Bronchial epithelial cell (primary cell): ENCODE measurements around the gene ADPRM. TPM values are rescaled to one million over a fixed set of nuclear protein-coding genes. Genes with fewer than 3 reads are reported as not detected.

Source experiments
- DNase-seq: peaks from one replicate; pipeline ENCODE4 v3.0.0-alpha.2; 2010; ENCODE audit warnings: low read depth
- FAIRE-seq: peaks from 2 replicates; lab custom pipeline; 2011; peaks lifted over from hg19 to GRCh38; lab: Jason Lieb, UNC
- H3K27me3 ChIP-seq: 2 replicates; pipeline ENCODE4 v1.5.1; 2011; ENCODE audit warnings: low read length; ENCODE audit not compliant: control insufficient read depth, insufficient read depth
- H3K36me3 ChIP-seq: 2 replicates; pipeline ENCODE4 v1.5.1; 2011; ENCODE audit warnings: low read length; ENCODE audit not compliant: control insufficient read depth, insufficient read depth
- H3K4me3 ChIP-seq: 2 replicates; pipeline ENCODE4 v1.5.1; 2011; ENCODE audit warnings: mild to moderate bottlenecking, low read depth, low read length, control low read depth
- total RNA-seq: library from RNA; depleted of rRNA; stranded (reverse); fragments of >200 nt; gene quantifications from 2 replicates; pipeline ENCODE4 v1.2.1, GENCODE V29; 2014
- TF ChIP-seq, protein P1 (sequence below): IDR thresholded peaks from 2 replicates; pipeline ENCODE4 v1.5.1; 2011; ENCODE audit warnings: mild to moderate bottlenecking, moderate library complexity, low read length, control low read depth, inconsistent platforms; ENCODE audit not compliant: insufficient read depth, severe bottlenecking

The ADPRM gene
- total RNA-seq, 1 donor from 2014 or later, result 20.5 TPM

DNA sequence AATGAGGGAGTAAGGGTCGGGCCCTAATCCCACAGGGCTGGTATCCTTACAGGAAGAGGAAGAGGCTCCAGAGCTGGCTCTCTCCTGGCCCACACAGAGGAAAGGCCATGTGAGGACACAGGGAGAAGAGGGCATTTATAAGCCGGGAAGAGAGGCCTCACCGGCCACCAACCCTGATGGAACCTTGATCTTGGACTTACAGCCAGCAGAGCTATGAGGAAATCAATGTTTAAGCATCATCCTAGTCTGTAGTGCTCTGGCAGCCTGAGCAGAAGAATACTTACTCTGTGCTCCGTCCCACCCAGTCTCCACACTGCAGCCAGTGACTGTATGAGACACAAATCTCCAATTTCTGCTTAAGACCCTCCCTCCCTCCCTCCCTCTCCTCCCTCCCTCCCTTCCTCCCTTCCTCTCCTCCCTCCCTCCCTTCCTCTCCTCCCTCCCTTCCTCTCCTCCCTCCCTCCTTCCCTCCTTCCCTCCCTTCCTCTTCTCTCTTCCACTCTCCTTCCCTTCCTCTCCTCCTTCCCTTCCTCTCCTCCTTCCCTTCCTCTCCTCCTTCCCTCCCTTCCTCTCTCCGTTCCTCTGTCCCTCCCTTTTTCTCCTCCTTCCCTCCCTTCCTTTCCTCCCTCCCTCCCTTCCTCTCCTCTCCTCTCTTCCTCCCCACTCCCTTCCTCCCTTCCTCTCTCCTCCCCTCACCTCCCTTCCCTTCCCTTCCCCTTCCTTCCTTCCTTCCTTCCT, 41.3 kb downstream of the ADPRM start:
- H3K27me3 ChIP-seq, result no peaks in the 10 kb centered on the region
- no peak for DNase-seq
- FAIRE-seq, result no peak

GRCh38 chr17:10739386-10739785, 42.0 kb downstream of the ADPRM start:
- TF ChIP-seq, protein P1, sequence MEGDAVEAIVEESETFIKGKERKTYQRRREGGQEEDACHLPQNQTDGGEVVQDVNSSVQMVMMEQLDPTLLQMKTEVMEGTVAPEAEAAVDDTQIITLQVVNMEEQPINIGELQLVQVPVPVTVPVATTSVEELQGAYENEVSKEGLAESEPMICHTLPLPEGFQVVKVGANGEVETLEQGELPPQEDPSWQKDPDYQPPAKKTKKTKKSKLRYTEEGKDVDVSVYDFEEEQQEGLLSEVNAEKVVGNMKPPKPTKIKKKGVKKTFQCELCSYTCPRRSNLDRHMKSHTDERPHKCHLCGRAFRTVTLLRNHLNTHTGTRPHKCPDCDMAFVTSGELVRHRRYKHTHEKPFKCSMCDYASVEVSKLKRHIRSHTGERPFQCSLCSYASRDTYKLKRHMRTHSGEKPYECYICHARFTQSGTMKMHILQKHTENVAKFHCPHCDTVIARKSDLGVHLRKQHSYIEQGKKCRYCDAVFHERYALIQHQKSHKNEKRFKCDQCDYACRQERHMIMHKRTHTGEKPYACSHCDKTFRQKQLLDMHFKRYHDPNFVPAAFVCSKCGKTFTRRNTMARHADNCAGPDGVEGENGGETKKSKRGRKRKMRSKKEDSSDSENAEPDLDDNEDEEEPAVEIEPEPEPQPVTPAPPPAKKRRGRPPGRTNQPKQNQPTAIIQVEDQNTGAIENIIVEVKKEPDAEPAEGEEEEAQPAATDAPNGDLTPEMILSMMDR, result no peak
- Histone ChIP-seq H3K4me3 (no peak overlapping the region), H3K36me3 (no peaks in the 10 kb centered on the region), H3K27me3 (no peaks in the 10 kb centered on the region)
- FAIRE-seq (no peak), DNase-seq (no peak)

More for the DNA sequence above, 41.3 kb downstream of the ADPRM start:
- TF ChIP-seq, protein P1, result no peak
- H3K36me3 ChIP-seq, result no peaks in the 10 kb centered on the region
- no peak overlapping the region for H3K4me3 ChIP-seq

DNA sequence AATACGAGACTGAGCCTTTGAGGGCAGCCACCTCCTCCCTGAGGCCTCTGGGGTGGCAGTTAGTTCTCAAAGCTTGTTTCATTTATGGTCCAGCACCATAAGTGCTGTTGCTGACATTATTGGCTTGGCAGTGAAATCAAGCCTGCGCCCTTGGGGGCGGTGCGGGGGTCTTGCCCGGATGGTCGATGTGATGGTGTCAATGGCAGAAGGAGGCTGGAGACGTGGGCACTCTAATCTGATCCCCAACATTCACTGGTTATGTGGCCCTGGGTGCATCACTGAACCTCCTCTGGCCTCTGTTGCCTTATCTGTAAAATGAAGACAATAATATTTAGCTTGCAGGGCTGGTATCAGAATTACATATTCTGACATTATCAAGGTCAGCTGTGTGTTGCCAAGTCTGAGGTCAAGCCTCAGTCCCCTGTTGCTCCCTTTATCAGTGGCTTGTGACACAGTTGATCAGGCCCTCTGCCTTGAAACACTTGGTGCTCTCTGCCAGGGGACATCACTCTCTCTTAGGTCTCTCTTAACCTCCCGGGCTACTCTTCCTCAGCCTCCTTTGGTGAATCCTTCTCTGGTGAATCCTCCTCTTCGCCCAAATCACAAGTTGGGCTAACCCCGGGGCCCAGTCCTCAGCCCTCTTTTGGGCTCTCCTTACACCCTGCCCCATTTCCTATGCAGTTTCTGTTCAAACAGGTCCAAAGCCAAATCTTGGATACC, 44.2 kb downstream of the ADPRM start:
- no peaks in the 10 kb centered on the region for H3K36me3 ChIP-seq
- H3K27me3 ChIP-seq, result no peaks in the 10 kb centered on the region
- DNase-seq (no peak), FAIRE-seq (no peak)
- TF ChIP-seq, protein P1, result no peak
- no peak overlapping the region for H3K4me3 ChIP-seq

DNA sequence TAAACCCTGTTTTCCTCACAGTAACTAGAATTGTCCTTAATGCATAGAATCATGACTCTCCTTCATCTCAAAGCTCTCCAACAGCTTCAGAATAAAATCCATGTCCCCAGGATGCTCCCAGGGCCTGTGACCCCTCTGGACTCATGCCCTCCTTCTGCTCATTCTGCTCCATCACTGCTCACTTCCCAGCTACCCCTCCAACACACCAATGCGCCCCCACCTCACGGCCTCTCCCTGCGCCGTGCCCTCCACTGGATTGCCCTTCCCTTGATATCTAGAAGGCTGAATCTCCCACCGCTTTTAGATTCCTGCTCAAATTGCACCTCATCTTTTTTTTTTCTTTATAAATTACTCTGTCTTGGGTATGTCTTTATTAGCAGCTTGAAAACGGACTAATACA, 45.0 kb downstream of the ADPRM start:
- FAIRE-seq (no peak), DNase-seq (no peak)
- H3K27me3 ChIP-seq, result no peaks in the 10 kb centered on the region
- H3K36me3 ChIP-seq, result no peaks in the 10 kb centered on the region
- H3K4me3 ChIP-seq, result no peak overlapping the region
- TF ChIP-seq, protein P1, result no peak

DNA sequence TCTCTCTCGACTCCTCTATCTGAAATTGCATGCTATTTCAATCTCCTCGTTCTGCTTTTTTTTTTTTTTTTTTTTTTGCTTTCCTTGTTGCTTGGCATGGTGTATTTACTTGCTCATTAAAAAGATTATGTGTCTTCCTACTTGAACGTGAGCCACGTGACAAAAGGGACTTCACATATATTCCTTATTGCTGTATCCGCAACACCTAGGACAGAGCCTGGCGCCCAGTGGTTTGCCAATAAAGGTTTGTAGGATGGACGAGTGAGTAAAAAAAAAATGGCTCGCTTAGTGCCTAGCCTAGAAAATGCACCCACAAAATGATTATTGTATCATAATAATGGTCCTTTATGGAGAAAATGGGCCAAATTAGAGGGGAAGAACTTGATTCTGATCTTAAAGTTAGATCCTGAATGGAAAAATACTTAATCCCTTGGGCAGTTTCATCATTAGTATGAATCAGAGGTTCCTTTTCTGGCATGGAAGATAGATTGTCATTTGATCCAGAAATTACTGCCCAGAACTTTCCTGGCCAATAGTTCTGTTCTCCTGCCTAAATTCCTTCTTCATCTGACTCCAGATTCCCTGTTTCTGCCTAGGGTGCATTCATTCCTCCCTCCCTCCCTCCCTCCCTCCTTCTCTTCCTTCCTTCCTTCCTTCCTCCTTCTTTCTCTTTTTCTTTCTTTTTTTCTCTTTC, 46.1 kb downstream of the ADPRM start:
- peak; percentile 16 for DNase-seq
- Histone ChIP-seq H3K27me3 (no peaks in the 10 kb centered on the region), H3K4me3 (no peak overlapping the region), H3K36me3 (no peaks in the 10 kb centered on the region)
- FAIRE-seq, result no peak
- TF ChIP-seq, protein P1, result no peak
